8988T (cell line): ENCODE measurements around the gene CHRM5.
A peak's percentile ranks its signal among the peaks of the same experiment; 100 is the strongest.
"Not testable (repeated sequence)": the region's sequence is repeated elsewhere in the genome, so short reads cannot be mapped to it uniquely, and the experiment has no call there.

Experiments
- DNase-seq: peaks from one replicate; pipeline ENCODE4 v3.0.0; 2011

Gene CHRM5

DNA sequence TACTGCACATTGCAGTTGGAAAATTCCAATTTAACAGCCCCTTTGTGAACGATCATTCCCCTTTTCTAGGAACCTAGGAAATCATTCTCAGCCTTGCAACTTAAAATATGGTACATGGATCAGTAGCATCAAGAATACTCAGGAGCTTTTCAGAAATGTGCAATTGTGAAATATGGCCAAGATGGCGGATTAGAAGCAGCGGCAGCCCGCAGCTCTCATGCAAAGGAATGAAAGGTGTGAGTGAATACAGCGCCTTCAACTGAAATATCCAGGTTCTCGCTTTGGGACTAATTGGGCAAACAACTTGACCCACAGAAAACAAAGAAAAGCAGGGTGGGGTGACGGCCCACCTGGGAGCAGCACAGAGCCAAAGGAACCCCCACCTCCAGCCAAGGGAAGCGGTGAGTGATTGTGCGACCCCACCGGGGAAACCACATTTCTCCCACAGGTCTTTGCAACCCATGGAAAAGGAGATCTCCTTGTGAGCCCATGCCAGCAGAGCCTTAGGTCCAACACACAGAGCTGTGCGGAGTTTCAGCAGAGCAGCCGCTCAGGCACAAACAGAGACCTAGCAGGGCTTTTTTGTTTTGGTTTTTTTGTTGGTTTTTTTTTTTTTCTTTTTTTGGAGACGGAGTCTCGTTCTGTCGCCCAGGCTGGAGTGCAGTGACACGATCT is 78.3 kb downstream of the CHRM5 start:
- no peak for DNase-seq

DNA sequence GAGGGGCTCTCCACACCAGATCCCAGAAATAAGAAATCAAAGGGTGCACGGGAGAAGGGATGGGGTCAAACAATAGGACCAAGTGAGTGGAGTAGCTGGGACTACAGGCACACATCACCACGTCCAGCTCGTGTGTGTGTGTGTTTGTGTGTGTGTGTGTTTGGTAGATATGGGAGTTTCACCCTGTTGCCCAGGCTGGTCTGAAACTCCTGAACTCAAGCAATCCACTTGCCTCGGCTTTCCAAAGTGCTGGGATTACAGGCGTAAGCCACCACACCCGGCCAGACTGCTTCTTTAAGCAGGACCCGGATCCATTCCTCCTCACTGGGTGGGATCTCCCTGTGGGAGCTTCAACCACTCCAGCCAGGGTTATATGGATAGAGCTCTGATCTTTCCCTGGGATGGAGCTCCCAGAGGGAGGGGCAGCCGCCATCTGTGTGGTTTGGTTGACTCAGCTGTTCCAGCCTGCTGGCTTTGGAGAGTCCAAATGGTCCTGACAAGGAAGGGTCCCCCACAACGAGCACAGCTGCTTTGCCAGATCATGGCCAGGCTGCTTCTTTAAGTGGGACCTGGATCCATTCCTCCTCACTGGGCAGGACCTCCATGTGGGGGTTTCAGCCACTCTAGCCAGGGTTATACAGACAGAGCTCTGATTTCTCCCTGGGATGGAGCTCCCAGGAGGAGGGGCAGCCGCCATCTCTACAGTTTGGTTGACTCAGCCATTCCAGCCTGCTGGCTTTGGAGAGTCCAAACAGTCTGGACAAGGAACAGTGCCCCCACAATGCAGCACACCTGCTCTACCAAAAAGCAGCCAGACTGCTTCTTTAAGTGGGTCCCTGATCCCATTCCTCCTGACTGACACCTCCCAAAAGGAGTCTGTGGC is 79.8 kb downstream of the CHRM5 start:
- DNase-seq, result no peak

DNA sequence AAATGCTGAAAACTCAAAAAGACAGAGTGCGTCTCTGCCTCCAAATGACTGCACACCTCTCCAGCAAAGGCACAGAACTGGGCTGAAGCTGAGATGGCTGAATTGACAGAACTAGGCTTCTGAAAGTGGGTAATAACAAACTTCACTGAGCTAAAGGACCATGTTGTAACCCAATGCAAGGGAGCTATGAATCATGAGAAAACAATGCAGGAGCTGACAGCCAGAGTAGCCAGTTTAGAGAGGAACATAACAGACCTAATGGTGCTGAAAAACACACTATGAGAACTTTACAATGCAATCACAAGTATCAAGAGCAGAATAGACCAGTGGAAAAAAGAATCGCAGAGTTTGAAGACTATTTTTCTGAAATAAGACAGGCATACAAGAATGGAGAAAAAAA is 80.8 kb downstream of the CHRM5 start:
- DNase-seq, result no peak

DNA sequence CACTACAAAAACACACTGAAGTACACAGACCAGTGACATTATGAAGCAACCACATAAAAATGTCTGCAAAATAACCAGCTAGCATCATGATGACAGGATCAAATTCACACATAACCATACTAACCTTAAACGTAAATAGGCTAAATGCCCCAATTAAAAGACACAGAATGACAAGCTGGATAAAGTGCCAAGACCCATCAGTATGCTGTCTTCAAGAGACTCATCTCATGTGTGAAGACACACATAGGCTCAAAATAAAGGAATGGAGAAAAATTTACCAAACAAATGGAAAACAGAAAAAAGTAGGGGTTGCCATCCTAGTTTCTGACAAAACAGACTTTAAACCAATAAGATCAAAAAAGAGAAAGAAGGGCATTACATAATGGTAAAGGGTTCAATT is 82.1 kb downstream of the CHRM5 start:
- not testable (repeated sequence) for DNase-seq

DNA sequence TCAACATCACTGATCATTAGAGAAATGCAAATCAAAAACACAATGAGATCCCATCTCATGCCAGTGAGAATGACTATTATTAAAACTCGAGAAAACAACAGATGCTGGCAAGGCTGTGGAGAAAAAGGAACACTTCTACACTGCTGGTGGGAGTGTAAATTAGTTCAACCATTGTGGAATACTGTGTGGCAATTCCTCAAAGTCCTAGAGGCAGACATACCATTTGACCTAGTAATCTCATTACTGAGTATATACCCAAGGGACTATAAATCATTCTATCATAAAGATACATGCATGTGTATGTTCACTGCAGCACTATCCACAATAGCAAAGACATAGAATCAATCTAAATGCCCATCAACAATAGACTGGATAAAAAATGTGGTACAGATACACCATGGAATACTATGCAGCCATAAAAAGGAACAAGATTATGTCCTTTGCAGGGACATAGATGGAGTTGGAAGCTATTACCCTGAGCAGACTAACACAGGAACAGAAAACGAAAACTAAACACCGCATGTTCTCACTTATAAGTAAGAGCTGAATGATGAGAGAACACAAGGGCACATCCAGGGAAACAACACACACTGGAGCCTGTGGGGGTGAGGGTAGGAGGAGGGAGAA is 85.9 kb downstream of the CHRM5 start:
- no peak for DNase-seq

DNA sequence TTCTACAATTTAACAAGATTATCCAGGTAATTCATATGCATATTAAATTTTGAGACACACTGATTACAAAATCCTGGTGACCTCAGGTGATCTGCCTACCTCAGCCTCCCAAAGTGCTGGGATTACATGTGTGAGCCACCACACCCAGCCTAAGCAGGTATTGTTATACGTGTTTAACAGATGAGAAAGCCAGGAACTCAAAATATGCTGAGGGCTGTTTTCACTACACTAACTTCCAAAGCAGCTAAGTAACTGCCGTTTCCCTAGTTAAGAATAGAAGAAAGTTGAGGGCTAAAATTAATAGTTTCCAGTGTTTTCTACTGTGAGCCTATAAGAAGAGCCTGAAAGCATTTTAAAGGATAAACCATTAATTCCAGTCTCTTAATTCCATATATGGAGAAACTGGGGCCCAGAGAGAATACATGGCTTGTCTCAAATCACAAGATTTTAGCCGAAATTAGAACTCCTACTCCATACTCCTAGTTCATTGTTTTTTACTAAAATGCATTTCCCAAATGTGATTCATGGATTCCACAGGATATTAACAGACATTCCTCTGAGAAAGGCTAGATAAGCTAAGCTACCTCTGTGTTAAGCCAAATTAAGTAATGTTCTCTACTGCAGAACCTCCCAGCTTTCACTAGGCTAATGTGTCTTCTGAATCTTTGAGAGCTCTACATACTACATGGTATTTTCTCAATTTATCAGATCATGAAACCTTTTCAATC is 87.7 kb downstream of the CHRM5 start:
- no peak for DNase-seq

DNA sequence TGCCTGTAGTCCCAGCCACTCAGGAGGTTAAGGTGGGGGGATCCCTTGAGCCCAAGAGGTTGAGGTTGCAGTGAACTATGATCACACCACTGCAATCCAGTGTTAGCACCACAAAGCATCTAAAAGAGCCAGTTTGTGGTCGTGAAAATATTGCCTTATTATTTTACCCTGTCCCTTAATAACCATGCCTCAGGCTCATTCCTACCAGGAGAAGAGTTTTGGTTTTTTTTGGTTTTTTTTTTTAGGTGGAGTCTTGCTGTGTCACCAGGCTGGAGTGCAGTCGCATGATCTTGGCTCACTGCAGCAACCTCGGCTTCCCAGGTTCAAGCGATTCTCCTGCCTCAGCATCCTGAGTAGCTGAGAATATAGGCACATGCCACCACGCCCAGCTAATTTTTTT is 88.6 kb downstream of the CHRM5 start:
- DNase-seq, result no peak

DNA sequence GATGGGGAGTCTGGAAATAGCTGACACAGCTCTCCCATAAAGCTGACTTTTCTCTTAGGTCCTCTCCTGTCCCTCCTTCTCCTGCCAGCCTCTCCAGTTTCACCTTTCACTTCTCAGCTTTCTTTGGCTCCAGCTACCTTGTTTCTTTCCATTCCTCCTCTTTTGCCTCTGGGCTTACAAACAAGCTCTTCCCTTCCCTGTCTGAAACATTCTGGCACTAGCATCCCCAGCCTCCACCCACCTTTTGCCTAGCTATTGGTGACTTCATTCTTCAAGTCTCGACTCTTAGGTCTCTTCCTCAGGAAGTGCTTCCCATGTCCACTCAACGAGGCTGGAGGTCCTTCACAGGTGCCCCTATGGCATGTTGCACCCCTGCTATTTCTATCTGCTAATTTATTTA is 91.2 kb downstream of the CHRM5 start:
- no peak for DNase-seq

DNA sequence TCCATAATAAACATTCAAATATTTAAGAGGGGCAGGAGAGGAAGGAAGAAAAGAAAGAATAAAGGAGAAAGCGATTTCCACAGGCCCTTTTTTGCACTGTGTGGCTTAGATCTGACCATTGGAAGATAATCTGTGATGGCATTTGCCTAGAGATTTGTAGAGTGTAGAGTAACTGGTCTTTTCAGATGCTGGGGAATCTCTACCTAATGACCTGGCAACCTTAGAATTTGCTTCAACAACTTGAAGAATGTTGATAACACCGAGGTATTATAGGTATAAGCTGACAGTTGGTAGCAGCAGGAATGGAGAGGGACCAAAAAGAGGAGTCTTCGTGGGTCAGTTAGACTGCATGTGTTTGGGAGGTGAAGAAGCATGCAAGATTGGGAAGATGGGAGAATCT is 91.6 kb downstream of the CHRM5 start:
- no peak for DNase-seq

DNA sequence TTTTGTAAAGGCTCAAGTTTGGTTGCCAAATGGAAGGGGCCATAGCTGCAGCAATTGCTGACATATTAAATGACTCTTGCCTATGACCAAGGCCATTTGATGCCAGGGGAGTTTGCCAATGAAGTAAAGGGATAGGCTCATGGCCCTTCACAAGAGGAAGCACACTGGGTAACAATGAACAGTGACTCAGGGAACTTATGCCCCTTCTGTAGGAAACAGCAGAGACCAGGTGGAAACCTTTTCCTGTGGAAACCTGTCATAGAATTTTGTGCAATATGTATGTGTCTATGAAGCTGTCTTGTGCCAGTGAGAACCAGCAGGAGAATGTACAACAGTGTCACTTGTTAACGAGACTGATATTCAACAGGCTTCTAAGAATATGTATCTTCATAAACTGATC is 96.1 kb downstream of the CHRM5 start:
- DNase-seq, result no peak

DNA sequence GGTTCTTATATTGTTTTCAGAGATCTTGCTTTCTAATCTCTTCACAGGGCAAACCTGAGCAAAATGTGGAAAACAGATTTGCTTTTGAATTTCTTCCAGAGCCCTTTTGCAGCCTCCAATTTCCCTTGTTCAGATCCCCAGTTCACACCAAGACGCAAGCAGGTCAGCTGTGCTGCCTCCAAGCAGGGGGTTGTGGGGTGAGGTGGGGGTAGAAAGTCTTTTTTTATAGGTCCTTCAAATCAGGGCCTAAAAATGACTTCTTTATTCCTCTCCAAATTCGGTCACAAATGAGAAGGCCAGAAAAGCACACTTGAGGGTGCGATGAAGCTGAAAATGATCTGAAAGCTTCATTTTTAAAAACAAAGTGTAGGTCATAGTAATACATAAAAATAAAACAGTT is 97.0 kb downstream of the CHRM5 start:
- DNase-seq, result no peak

DNA sequence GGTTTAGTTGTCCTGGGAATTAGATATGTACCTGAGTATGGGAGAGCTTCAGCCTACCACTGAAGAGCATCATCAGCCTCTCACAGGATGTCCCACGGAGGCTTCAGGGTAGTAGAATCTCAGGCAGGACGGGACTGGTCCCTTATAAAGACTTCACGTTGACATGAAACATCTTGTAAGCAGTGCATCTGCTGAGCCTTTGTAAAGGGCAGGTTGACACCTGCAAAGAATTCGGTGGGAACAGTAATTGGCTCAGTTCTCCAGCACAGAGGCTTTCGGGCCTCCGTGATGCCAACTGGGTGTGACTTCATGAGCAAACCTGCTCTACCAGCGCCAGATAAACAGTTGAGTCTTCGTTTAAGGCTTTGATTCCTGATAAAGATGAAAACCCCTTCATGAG is 97.6 kb downstream of the CHRM5 start:
- DNase-seq, result no peak

DNA sequence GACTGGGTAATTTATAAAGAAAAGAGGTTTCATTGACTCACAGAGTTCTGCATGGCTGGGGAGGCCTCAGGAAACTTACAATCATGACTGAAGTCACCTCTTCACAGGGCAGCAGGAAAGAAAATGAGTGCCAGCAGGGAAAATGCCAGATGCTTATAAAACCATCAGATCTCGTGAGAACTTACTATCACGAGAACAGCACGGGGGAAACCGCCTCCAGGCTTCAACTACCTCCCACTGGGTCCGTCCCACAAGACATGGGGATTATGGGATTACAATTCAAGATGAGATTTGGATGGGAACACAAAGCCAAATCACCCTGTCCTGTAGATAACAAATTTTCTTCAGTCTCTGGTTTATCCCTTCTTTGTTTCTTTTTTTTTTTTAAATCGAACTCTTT is 101.7 kb downstream of the CHRM5 start:
- DNase-seq, result no peak

DNA sequence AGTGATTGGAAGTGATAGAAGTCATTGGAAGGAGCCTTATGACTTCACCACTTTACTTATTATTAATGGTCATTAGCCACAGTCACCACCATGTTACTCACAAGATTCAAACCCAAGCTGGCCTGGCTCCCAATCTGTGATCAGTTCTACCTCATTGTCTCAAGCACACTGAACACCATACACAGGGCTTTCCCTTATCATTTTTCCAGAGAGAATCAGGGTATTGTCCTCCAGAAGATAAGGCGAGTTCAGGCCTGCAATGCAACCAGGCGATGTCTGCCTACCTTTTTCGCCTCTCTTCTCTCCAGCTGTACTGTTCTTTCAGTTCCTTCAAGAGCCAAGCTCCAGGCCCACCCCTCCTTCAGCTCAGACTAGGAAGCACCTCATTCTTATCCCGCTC is 108.5 kb downstream of the CHRM5 start:
- DNase-seq, result no peak

DNA sequence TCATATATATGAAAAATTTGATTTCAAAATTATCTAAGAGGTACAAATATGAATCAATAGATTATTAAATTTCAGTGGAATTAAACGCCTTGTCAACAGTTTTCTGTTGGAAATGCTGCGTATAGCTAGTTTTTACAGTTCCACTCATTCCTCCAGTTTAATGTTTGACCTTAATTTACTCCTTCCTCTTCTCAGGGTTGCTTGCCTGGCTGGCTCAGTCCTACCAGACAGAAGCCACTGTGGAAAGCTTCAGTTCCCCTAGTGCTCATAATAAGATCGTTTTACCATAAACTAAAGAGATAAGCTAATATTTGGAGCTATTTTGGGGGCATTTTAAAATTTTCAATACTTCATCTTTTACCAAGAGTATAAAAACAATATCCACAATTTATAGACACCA is 110.6 kb downstream of the CHRM5 start:
- no peak for DNase-seq

DNA sequence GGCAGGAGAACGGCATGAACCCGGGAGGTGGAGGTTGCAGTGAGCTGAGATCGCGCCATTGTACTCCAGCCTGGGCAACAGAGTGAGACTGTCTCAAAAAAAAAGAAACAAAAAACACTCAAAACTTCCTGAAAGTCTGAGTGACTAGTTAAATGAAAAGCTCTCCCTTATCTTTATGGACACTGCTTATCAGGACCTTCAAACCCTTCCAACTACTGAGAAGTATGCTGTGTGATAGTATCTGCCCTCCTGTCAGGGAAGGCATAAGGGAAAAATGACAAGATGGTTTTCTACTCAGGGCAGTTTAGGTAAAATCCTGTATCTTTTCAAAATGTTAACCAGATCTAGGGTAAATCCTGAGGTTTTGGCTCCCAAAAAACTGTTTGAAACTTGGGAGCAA is 111.6 kb downstream of the CHRM5 start:
- DNase-seq, result no peak

DNA sequence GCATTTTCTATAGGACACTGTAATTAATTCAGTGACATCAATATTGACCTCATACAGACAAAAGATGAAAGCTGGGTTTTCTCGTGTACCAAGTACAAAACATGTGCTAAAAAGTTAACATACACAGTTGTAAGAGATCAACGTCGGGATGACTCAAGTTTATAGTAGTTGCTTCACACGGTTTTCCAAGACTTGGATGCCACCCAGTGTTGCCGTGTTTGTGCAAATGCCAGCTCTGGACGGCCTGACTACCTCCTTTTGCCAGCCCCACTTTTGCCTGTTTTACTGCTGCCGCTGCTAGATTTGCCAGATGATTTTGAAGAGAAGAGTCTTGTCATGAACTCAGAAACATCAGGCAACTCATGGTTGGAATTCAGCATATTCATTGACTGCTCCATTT is 115.8 kb downstream of the CHRM5 start:
- DNase-seq, result no peak

DNA sequence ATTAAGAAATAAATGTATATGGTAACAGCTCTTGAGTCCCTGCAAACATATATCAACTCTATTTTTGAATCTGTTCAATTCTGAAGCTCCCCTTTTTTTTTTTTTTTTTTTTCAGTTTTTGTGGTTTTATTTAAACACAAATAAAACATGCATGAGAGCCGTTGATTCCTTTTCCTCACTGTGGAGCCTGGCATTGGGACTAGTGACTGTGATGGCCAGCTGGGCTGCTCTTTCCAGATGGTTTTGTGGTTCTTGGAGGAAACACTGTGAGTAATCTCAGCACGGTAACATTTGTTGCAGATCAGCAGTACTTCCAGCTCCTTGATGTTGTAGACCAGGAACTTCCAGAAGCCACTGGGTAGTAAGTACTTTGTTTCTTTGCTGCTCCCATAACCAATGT is 117.4 kb downstream of the CHRM5 start:
- no peak for DNase-seq

DNA sequence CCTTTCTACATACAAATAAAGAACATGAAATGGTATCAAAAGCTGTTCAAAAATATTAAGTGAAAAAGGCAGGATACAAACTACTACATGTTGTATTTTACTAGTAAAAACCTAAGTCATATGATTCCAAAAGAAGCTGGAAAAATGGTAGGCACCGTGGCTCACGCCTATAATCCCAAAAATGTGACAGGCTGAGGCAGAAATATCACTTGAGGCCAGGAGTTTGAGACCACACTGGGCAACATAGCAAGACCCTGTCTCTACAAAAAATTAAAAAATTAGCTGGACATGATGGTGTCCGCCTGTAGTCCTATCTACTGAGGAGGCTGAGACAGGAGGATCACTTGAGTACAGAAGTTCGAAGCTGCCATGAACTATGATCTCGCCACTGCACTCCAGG is 131.6 kb downstream of the CHRM5 start:
- no peak for DNase-seq

DNA sequence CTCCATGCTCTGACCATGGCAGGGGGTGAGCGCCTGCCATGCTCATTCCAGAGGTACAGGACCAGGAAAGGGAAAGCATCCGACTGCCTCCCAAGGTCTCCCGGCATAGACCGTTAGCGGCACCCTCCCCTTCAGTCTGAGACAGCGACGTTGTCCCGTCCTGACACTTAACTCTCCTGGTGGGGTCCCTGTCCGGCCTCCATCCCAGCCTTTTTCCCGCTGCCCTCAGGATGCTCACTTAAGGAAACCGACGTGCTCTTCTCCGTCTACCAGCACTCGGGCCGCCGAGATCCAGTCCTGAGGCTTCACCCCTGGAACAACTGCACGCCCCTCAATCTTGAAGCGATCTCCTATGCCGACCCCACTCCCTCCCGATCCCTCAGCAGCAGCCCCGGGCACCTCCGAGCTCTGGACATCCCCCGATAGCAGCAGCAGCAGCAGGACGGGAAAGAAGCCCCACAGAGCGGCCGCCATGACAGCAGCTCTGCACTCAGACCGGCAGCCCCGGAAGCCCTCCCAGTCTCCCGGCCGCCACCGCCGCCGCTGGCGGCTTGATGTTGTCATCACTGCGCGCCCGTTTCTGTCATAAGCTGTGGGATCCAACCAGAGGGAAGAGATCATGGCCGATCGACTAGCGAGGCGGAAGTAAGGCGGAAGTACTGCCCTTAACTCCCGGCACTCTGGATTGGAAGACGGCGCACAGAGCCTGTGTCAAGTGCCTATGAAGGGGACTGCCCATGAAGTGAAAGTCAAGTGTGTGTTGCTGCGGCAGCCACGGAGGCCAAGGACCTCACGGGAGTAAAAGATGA is 133.3 kb downstream of the CHRM5 start, which contains the start of the genes EMC7 and PGBD4:
Gene EMC7 (minus strand): TSS at position 497 of the 809 bp plus-strand sequence. CDS start 23 bp downstream, at position 474.
Gene PGBD4 (plus strand): TSS at position 718 of the 809 bp plus-strand sequence. CDS start 449 bp downstream, outside the sequence.
- peak; percentile 51 for DNase-seq

DNA sequence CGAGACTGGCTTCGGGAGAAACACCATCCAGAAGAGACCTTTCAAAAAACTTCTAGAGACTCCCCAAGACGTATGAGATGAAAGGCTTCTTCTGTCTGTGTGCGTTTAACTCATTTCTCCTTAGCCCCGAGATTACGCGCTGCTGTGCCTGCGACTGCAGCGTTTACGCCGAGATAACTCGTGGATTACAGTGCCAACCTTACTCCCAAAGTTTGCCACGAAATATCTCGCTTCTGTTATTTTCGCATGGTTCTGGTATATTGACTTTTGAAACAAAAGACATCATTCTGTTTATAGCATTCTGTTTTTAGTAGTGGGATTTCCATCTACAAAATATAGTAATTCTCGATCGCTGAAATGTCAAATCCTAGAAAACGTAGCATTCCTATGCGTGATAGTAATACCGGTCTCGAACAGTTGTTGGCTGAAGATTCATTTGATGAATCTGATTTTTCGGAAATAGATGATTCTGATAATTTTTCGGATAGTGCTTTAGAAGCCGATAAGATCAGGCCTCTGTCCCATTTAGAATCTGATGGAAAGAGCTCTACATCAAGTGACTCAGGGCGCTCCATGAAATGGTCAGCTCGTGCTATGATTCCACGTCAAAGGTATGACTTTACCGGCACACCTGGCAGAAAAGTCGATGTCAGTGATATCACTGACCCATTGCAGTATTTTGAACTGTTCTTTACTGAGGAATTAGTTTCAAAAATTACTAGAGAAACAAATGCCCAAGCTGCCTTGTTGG is 134.1 kb downstream of the CHRM5 start:
- no peak for DNase-seq
